Activated T-helper 1 cell treated with anti-CD3 and anti-CD28 coated beads, Interleukin-12 subunit alpha, Interleukin-12 subunit beta, Interleukin-2, Interleukin-4 antibody, amounts not matched to agents 30 ng/mL and 10 ng/mL and 1 ng/mL, durations not matched to agents 14 hours and 24 hours and 36 hours (primary cell): Measurements from ENCODE around the gene DOCK9. TPM values are rescaled to one million over a fixed set of nuclear protein-coding genes. Genes with fewer than 3 reads are reported as not detected.

Source experiments
- DNase-seq: peaks from one replicate; pipeline ENCODE4 v3.0.0; 2021; ENCODE audit warnings: low spot score
- H3K27ac Mint-ChIP-seq: one replicate; pipeline ENCODE4 v1.8.0; 2021; ENCODE audit warnings: mild to moderate bottlenecking, mixed read lengths
- H3K27me3 Mint-ChIP-seq: one replicate; pipeline ENCODE4 v1.8.0; 2022; ENCODE audit warnings: mild to moderate bottlenecking, moderate library complexity, mixed read lengths; ENCODE audit not compliant: insufficient read depth
- H3K36me3 Mint-ChIP-seq: one replicate; pipeline ENCODE4 v1.8.0; 2021; ENCODE audit warnings: low read depth, mixed read lengths
- H3K4me1 Mint-ChIP-seq: one replicate; pipeline ENCODE4 v1.8.0; 2021; ENCODE audit warnings: low read depth, mixed read lengths
- H3K4me3 Mint-ChIP-seq: one replicate; pipeline ENCODE4 v1.8.0; 2021; ENCODE audit warnings: mild to moderate bottlenecking, moderate library complexity, mixed read lengths
- H3K9me3 Mint-ChIP-seq: one replicate; pipeline ENCODE4 v1.8.0; 2021; ENCODE audit warnings: mixed read lengths
- intact Hi-C: fragments of 100-400 bp; cut with micrococcal nuclease; formaldehyde crosslinking; loops from one replicate; pipeline ENCODE4 v1.15.1; 2024
- total RNA-seq: library from RNA; stranded (reverse); gene quantifications from 2 replicates; pipeline ENCODE4 v1.2.3, GENCODE V29; 2022

The DOCK9 gene
- total RNA-seq, 1 donor from 2014 or later = 36.0 TPM

DNA sequence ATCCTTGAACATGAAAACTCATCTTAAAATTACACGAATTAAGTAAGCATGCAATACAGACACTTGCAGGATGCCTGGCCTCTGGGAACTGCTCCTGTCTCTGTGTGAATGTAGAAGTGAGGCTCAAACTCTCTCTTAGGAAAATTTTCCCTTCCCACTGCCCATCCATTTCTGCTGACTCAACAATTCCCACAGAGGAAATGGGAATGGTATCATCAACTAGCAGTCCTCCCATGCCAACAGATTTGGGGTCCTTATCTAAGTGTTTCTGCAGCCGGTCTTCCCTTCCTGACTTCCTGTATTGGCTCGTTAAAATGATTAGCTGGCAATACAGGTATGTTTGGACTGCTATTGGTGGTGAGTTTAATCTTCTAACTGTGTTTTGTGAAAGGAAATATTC, 85.8 kb downstream of the DOCK9 start:
- peaks cover 37% of the 10 kb centered on the region for H3K36me3 Mint-ChIP-seq
- no peak for DNase-seq
- no peaks in the 10 kb centered on the region for H3K27me3 Mint-ChIP-seq
- H3K4me1 Mint-ChIP-seq = peaks cover 49% of the 10 kb centered on the region
- intact Hi-C loops = loop anchor here (5.0 kb wide), 1 partner anchor 195 kb away; no protein-coding TSS in a partner anchor
- H3K9me3 Mint-ChIP-seq = no peaks in the 10 kb centered on the region
- H3K27ac Mint-ChIP-seq = no peak overlapping the region
- H3K4me3 Mint-ChIP-seq = no peak overlapping the region

DNA sequence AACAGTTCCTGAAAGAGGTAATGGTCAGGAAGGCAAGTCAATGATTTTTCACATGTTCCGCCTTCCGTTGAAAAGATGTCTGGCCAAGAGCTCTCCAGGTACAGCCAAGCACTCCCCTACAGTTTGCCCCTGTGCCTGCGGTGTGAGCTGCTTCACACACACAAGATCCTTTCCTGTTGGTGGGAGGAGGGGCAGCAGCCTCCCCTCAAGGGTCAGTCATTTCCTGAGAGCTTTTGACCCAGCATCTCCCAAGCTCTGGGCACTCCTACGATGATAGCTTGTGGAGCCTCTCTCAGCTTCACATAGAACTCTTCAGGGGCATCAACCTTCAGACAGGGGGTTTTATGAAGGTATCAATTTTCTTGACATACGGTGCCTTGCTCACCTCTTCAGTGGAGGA, 86.9 kb downstream of the DOCK9 start:
- Mint-ChIP-seq H3K27ac (no peak overlapping the region), H3K27me3 (no peaks in the 10 kb centered on the region), H3K4me3 (no peak overlapping the region), H3K4me1 (peaks cover 39% of the 10 kb centered on the region), H3K36me3 (peaks cover 34% of the 10 kb centered on the region), H3K9me3 (no peaks in the 10 kb centered on the region)
- no peak for DNase-seq
- intact Hi-C loops = loop anchor here (1.0 to 5.0 kb wide), 8 partner anchors 16 to 234 kb away; no protein-coding TSS in a partner anchor

DNA sequence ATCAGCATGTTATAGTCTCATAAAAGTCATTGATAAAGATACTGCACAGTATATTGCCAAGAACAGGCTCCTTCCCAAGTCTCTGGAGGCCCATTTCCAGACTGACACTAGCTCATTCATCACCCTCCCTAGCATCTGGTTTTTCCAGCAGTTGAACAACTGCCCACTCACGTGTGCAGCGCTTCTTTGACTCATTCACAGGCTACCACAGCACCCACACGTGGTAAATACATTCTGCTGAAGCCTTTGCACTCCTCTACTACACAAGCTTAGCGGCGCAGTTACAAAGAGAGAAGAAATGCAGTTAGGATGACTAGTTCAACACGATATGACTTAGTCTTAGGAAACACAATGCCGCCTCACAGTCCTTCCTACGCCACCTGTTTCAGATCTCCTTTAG, 87.7 kb downstream of the DOCK9 start:
- peaks cover 38% of the 10 kb centered on the region for H3K36me3 Mint-ChIP-seq
- intact Hi-C loops = loop anchor here (1.0 to 5.0 kb wide), 8 partner anchors 15 to 235 kb away; no protein-coding TSS in a partner anchor
- no peaks in the 10 kb centered on the region for H3K27me3 Mint-ChIP-seq
- DNase-seq = no peak
- no peaks in the 10 kb centered on the region for H3K9me3 Mint-ChIP-seq
- H3K4me1 Mint-ChIP-seq = peaks cover 39% of the 10 kb centered on the region
- peak overlapping the region; percentile 53 for H3K27ac Mint-ChIP-seq
- no peak overlapping the region for H3K4me3 Mint-ChIP-seq

DNA sequence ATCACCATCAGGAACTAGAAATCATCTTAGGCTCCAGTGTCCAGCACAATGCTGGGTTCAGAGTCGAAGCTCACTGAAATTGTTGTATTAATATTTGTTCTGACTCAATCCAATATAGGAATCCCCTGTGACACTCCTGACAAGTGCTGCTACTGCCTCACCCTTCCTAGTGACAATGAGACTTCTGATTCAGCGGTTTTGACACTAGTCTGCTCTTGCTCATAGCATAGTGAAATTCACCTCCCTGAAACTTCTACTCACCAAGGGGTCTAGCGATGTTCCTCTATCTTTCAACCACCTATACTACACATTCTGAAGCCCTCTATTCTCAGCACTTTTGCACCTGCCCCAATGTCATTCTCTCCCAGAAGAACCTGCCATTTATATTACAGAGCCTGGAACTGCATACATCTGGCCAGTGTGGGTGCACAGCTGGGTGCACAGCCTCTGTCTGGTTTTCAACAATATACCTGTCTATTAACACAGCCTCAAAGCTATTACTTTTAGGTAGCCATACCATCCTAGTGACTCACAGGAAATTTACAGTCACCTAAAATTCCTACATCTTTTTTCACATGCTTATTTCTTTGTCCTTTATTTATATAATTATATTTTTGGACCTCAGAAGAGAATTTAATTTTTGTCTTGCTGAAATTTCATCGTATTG, 88.3 kb downstream of the DOCK9 start:
- no peak for DNase-seq
- Mint-ChIP-seq H3K27me3 (no peaks in the 10 kb centered on the region), H3K4me3 (no peak overlapping the region), H3K9me3 (no peaks in the 10 kb centered on the region), H3K36me3 (peaks cover 39% of the 10 kb centered on the region), H3K4me1 (peaks cover 39% of the 10 kb centered on the region), H3K27ac (no peak overlapping the region)
- intact Hi-C loops = loop anchor here (1.0 to 5.0 kb wide), 8 partner anchors 14 to 236 kb away; no protein-coding TSS in a partner anchor

DNA sequence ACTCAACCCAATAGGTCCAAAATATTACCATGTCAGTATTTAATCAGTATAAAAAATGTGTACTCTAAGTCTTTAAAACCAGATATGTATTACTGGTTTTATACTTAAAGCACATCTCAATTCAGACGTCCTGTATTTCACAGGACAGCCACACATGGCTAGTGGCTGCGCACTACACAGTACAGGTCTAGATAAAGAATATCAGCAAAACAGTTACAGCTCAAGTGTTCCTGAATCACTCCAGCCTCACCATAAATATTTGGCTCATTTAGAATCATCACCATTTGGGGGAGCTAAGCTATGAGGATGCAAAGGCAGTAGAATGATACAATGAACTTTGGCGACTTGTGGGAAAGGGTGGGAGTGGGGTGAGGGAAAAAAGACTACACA, 89.0 kb downstream of the DOCK9 start:
- Mint-ChIP-seq H3K4me1 (peaks cover 39% of the 10 kb centered on the region), H3K36me3 (peaks cover 46% of the 10 kb centered on the region), H3K4me3 (no peak overlapping the region), H3K9me3 (no peaks in the 10 kb centered on the region), H3K27me3 (no peaks in the 10 kb centered on the region), H3K27ac (no peak overlapping the region)
- no peak for DNase-seq
- intact Hi-C loops = no loop called here

DNA sequence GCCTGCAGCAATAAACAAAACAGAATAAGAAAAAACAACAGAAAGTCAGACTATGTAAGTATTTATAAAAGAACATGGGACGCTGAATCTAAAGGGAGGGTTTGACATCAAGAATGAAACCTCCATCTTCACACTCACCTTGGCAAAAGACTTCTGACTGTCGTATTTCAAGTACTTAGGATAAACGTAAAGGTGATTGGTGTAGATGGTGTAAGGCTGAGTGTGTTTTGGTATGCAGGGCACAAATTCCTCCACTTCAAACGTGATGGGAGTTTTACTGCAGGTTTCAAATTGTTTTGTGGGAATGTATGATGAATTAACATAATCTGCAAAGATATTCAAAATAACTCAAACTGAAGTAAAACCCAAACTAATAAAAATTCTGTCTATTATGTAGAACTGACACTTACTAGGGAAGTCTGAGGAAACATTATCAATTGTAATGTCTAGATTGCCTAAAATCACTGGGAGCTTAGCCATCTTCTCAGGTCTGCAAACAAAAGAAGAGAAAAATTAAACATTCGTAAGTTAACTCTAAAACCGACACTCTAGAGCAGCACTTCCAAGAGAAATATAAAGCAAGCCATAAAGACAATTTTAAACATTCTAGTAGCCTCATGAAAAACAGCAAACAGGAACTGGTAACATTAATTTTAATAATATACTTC, 89.5 kb downstream of the DOCK9 start:
- H3K27me3 Mint-ChIP-seq = no peaks in the 10 kb centered on the region

DNA sequence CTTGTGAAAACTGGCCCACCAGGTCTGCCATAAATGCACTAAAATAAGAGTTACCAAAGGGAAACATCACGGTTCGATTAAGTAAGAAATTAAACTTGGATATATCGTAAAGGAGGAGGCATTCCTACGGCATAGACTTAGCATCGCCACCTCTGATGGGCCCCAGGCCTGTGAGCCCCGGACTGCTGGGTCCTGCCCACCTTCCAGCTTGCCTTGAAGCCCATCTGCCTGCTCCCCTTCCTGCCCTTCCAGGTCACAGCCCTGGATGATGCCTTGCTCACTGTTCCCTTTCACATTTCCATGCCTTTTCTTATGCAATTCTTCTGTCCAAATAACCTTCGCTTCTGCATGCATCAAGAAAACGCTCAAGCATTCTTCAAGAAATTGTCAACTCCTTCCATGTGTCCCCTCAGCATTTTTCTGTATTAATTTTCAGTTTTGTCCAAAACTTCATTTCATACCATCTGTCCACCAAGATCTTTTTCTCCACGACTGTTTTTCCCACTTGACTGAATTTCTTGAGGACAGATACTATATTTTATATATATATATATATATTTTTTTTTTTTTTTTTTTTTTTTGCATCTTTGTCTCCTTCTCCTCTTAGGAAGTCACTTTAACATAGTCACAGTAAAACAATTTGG, 91.2 kb downstream of the DOCK9 start:
- H3K27ac Mint-ChIP-seq = no peak overlapping the region
- no peak overlapping the region for H3K4me3 Mint-ChIP-seq
- peaks cover 29% of the 10 kb centered on the region for H3K4me1 Mint-ChIP-seq
- peaks cover 51% of the 10 kb centered on the region for H3K36me3 Mint-ChIP-seq
- no peaks in the 10 kb centered on the region for H3K27me3 Mint-ChIP-seq
- intact Hi-C loops = no loop called here
- DNase-seq = no peak
- H3K9me3 Mint-ChIP-seq = no peaks in the 10 kb centered on the region

More for the DNA sequence above, 89.5 kb downstream of the DOCK9 start:
- Mint-ChIP-seq H3K4me1 (peaks cover 37% of the 10 kb centered on the region), H3K27ac (no peak overlapping the region), H3K4me3 (no peak overlapping the region), H3K9me3 (no peaks in the 10 kb centered on the region), H3K36me3 (peaks cover 48% of the 10 kb centered on the region)
- no peak for DNase-seq
- intact Hi-C loops = no loop called here

DNA sequence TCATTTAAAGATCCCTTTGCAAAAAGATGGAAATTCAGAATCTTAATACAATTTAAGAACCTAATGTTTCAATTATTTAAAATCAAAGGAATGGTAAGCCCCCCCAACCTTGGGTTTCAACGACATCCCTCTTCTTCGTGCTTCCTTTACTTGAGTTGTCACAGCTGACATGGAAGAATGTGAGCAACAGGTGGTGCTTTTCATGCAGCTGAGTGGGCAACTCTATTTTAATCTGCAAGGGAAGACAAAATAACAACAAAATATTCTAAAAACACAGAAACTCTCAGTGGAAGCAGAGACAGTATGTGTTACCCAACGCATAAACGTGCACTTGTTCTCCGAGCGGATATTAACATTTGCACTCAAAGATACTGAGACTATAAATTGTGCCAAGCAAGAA, 92.3 kb downstream of the DOCK9 start:
- H3K4me1 Mint-ChIP-seq = peaks cover 22% of the 10 kb centered on the region
- H3K9me3 Mint-ChIP-seq = no peaks in the 10 kb centered on the region
- H3K36me3 Mint-ChIP-seq = peaks cover 57% of the 10 kb centered on the region
- no peaks in the 10 kb centered on the region for H3K27me3 Mint-ChIP-seq
- DNase-seq = no peak
- H3K27ac Mint-ChIP-seq = no peak overlapping the region
- intact Hi-C loops = no loop called here
- H3K4me3 Mint-ChIP-seq = no peak overlapping the region

DNA sequence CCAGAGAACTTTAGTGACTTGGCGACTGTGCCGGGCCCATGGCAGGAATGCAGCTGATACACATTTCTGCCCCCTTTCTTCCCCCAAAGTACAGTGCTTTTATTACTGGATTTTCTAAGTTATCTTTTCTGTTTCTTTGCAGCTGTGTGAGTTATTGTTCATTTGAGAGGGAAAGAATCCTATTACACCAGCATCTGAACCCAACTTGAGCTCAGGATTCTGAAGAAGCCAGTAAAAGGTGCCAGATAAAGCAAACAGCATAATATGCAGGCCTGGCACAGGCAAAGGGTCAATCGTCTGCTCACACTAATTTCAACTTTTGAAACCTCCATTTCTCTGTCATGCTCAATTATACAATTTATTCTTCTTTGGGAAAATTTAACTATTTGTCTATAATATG, 93.9 kb downstream of the DOCK9 start:
- no peaks in the 10 kb centered on the region for H3K27me3 Mint-ChIP-seq
- no peak overlapping the region for H3K27ac Mint-ChIP-seq
- no peak overlapping the region for H3K4me3 Mint-ChIP-seq
- no peak for DNase-seq
- peaks cover 68% of the 10 kb centered on the region for H3K36me3 Mint-ChIP-seq
- peaks cover 17% of the 10 kb centered on the region for H3K4me1 Mint-ChIP-seq
- intact Hi-C loops = no loop called here
- H3K9me3 Mint-ChIP-seq = no peaks in the 10 kb centered on the region

DNA sequence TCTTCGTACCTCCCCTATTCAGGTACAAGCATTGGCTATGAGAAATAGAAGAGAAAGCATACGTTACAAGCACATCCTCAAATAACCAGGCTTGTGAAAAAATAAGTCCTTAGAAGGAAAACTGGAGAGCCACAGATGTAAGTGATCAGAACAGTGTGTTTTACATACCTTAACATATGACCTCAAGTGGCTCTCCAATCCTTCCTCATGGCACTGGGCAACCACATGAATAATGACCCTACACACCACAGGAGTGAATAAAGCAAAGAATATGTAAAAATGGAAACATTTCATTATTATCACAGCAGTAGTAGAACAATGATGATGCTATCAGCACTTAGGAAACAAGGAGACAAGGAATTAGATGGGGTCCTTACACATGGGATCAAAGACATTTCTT, 96.5 kb downstream of the DOCK9 start:
- H3K27me3 Mint-ChIP-seq = no peaks in the 10 kb centered on the region
- peaks cover 65% of the 10 kb centered on the region for H3K36me3 Mint-ChIP-seq
- no peak for DNase-seq
- no peak overlapping the region for H3K4me3 Mint-ChIP-seq
- no peak overlapping the region for H3K27ac Mint-ChIP-seq
- no peaks in the 10 kb centered on the region for H3K9me3 Mint-ChIP-seq
- peaks cover 15% of the 10 kb centered on the region for H3K4me1 Mint-ChIP-seq
- intact Hi-C loops = no loop called here

DNA sequence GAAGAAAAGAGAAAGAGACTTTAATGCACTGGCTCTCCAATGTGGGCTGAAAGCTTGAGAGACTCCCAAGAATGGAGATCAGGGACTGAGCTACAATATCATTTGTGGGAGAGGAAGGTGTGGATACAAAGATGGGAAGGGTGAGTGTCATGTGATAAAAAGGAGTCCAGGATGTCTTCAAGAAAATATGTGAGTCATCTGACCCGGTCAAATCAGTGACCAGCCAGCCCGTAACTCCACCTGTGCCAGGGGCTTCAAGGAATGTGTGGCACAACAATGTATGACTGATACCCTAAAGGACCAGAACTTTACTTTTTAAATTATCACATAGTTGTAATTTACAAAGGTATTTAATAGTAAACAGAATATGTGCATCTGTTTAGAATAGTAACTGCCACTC, 97.2 kb downstream of the DOCK9 start:
- peaks cover 19% of the 10 kb centered on the region for H3K4me1 Mint-ChIP-seq
- no peak overlapping the region for H3K27ac Mint-ChIP-seq
- H3K27me3 Mint-ChIP-seq = no peaks in the 10 kb centered on the region
- peaks cover 65% of the 10 kb centered on the region for H3K36me3 Mint-ChIP-seq
- H3K9me3 Mint-ChIP-seq = no peaks in the 10 kb centered on the region
- intact Hi-C loops = no loop called here
- no peak for DNase-seq
- H3K4me3 Mint-ChIP-seq = no peak overlapping the region

DNA sequence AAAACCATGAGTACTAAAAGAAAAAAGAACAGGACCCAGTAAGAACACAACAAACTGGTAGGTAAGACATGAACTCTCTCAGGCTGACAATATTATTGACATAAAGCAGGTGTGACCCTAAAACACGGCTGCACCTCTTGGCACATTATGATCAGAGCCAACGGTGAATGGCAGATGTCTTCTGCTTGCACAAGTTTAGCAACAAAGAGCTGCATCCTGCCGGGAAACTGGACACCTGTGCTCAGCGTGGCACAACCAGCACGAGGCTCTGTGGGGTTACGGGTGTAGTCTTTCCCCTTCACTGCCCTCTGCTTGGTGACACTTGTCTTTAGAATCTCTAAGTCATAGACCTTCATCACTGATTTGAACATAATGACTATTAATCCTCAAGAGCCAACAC, 97.9 kb downstream of the DOCK9 start:
- Mint-ChIP-seq H3K9me3 (peaks cover 2% of the 10 kb centered on the region), H3K4me3 (no peak overlapping the region), H3K27ac (no peak overlapping the region), H3K36me3 (peaks cover 68% of the 10 kb centered on the region), H3K27me3 (no peaks in the 10 kb centered on the region), H3K4me1 (peaks cover 26% of the 10 kb centered on the region)
- DNase-seq = no peak
- intact Hi-C loops = no loop called here

DNA sequence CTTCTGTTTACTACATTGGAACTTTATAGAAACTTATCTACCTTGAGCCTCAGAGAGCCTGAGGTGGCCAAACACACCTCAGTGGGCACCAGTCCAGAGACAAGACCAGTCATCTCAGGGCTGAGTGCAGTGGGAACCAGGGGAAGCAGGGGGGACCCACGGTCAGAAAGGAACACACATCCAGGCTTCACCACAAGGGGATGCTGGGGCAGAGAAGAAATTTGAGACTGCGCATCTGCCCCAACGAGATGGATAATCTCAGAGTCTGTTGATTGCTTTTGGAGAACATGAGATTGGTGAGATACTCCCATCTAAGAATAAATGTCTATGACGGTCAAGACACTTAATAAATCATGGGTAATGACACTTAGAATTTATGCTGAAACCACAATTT, 98.7 kb downstream of the DOCK9 start:
- intact Hi-C loops = no loop called here
- peaks cover 8% of the 10 kb centered on the region for H3K9me3 Mint-ChIP-seq
- peaks cover 69% of the 10 kb centered on the region for H3K36me3 Mint-ChIP-seq
- H3K4me3 Mint-ChIP-seq = no peak overlapping the region
- peaks cover 35% of the 10 kb centered on the region for H3K4me1 Mint-ChIP-seq
- H3K27me3 Mint-ChIP-seq = no peaks in the 10 kb centered on the region
- DNase-seq = no peak
- no peak overlapping the region for H3K27ac Mint-ChIP-seq
